HUDEP-2 (cell line): ENCODE measurements around the gene NELL1.
"Not testable (repeated sequence)": the region's sequence is repeated elsewhere in the genome, so short reads cannot be mapped to it uniquely, and the experiment has no call there.

Source experiments
- DNase-seq, 76 experiments: peaks; one replicate each; lab custom pipeline; 2025; ENCODE audit not compliant: unreplicated experiment in 76 of 76; lab: John Stamatoyannopoulos, UW

Gene NELL1

GRCh38 chr11:21173476-21173875 is 504.1 kb downstream of the NELL1 start:
- no peak for DNase-seq

- DNase-seq: no peak
These were observed 505.4 kb downstream of the NELL1 start for GRCh38 chr11:21174781-21175180.

- DNase-seq: no peak
These were observed 508.0 kb downstream of the NELL1 start for GRCh38 chr11:21177379-21177778.

GRCh38 chr11:21179770-21180169 is 510.4 kb downstream of the NELL1 start:
- DNase-seq: no peak

DNA sequence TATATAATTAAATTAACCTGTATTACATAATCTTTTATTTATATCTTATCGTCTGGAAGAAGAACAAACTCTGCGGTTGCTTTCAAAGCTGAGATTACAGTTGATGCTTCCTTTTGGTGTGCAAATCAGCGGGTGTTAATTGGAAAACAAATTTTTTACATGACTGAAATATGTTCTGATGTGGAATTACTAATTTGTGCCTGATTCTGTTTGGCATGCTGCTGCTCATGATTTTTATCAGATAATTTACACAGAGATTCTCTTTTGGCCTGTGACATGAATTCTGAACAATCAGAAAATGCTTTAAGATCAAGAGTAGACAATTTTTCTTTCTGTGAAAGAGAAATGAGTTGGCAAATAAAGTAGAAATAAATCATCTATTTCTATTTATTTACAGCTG is 510.8 kb downstream of the NELL1 start:
- no peak for DNase-seq

DNA sequence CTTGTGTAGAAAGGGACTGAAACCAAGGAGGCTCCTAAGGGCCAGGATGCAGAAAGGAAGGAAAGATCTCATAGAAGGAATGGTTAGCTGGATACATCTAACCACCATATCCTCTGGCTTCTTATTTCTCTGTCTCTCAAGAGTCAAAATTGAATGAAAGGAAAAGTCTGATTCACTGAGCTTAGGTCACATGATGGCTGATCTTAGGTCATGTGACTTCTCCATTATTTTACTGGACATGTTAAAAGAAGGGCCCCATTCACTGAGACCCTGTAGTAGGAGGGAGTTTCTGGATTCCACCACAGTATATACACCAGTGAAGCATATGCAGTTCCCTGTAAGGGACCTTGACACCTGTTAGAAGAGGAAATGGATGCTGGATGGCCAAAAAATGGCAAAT is 516.6 kb downstream of the NELL1 start:
- DNase-seq: no peak

DNA sequence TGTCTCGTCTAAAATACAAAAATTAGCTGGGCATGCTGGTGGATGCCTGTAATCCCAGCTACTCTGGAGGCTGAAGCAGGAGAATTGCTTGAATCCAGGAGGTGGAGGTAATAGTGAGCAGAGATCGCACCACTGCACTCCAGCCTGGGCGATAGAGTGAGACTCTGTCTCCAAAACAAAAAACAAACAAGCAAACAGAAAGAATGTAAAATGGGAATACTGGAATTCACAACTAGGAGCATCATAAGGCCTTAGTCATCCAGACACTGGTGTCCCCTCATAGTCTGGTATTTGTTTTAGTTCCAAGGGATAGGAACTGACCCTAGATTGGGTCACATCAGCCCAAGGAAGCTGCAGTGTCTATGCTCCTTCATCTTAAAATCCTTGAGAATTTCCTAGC is 520.8 kb downstream of the NELL1 start:
- no peak for DNase-seq

GRCh38 chr11:21195995-21196394 is 526.6 kb downstream of the NELL1 start:
- DNase-seq: no peak

GRCh38 chr11:21198498-21198897 is 529.1 kb downstream of the NELL1 start:
- no peak for DNase-seq

GRCh38 chr11:21205205-21205604 is 535.8 kb downstream of the NELL1 start:
- no peak for DNase-seq

GRCh38 chr11:21225860-21226259 is 556.5 kb downstream of the NELL1 start:
- DNase-seq: no peak

DNA sequence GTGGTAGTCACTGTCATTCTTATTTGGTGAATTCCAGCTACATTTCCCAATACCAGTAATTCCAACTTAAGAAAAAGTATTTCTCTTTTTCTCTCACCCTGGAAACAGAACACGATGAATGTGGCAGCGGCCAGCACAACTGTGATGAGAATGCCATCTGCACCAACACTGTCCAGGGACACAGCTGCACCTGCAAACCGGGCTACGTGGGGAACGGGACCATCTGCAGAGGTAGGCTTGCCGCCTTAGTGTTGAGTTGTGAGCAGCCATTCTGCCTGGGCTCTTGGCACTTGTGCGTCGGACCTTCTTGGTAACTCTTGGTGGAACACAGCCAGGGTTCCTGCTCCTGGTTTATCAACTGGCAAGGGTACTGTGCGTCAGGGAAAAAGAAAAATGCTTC is 559.8 kb downstream of the NELL1 start:
- DNase-seq: no peak

GRCh38 chr11:21250196-21250595 is 580.8 kb downstream of the NELL1 start:
- no peak for DNase-seq

GRCh38 chr11:21254055-21254454 is 584.7 kb downstream of the NELL1 start:
- DNase-seq: no peak

- no peak for DNase-seq
These were observed 585.4 kb downstream of the NELL1 start for GRCh38 chr11:21254790-21255189.

- DNase-seq: no peak
These were observed 588.1 kb downstream of the NELL1 start for GRCh38 chr11:21257461-21257860.

GRCh38 chr11:21258414-21258813 is 589.0 kb downstream of the NELL1 start:
- DNase-seq: no peak

- DNase-seq: no peak
These were observed 590.7 kb downstream of the NELL1 start for GRCh38 chr11:21260101-21260500.

GRCh38 chr11:21262992-21263391 is 593.6 kb downstream of the NELL1 start:
- DNase-seq: no peak

DNA sequence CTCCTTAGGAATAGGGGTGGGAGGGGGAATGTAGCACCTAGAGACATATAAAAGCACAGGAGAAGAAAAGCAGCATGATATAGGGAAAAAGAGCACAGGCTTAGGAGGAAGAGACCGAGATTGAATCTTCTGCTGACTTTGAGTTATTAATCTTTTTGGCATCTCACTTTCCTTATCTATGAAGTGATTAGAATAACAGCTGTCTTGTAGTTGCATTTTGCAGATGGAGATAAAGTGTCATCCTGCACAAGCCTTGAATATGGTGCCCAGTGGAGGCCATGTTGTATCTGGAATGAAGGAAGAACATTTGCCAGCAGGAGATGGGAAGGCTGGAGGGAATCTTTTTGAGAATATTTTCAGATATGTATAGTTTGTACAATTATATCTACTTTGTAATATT is 594.7 kb downstream of the NELL1 start:
- no peak for DNase-seq

GRCh38 chr11:21268036-21268435 is 598.6 kb downstream of the NELL1 start:
- DNase-seq: no peak

GRCh38 chr11:21272139-21272538 is 602.8 kb downstream of the NELL1 start:
- DNase-seq: not testable (repeated sequence)

GRCh38 chr11:21278840-21279239 is 609.5 kb downstream of the NELL1 start:
- no peak for DNase-seq

- DNase-seq: no peak
These were observed 615.7 kb downstream of the NELL1 start for GRCh38 chr11:21285104-21285503.
